GM19468 (cell line): ENCODE data around the gene CKS2.

Source experiments
- ATAC-seq: cut with Tn5 transposase; IDR thresholded peaks from one replicate; pipeline ENCODE4 v1.9.1; 2021; ENCODE audit warnings: mild to moderate bottlenecking, moderate library complexity, moderate number of reproducible peaks; ENCODE audit not compliant: unreplicated experiment; ENCODE audit errors: extremely low read depth

Gene CKS2

GRCh38 chr9:89363311-89363670 lies 52.3 kb downstream of the CKS2 start:
- ATAC-seq, result no peak

DNA sequence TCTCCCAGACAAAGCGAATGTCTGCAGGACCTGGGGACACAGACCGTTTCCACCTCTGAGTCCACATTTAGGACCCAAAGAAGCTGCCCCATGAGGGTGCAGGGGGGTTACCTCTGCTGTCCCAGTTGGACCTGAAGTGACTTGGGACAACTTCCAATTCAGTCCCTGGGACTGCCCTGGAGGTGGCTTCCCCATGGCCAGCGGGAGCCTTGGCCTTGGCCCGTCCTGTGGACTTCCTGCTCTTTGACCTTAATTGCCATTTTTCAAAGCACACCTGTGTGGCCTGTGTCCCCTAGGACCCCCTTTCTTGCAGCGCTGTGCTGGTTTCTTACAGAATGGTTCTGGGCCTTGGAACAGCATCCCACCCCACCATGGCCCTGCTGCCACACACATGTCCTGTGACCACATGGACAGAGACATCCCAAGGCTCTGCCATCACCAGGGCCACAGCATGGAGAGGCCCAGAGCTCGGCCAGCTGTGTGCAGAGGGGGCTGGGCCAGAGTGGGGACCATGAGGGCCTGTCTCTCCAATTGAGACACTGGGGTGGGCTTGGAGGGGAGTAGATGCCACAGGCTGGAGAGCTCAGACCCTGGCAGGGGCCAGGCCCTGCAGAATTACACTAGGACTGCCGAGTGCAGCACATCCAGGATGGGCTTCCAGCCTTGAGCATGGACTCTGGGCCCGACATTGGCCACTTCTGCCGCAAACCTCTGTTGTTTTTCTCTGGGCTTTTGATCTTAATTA lies 53.1 kb downstream of the CKS2 start:
- ATAC-seq, result no peak

DNA sequence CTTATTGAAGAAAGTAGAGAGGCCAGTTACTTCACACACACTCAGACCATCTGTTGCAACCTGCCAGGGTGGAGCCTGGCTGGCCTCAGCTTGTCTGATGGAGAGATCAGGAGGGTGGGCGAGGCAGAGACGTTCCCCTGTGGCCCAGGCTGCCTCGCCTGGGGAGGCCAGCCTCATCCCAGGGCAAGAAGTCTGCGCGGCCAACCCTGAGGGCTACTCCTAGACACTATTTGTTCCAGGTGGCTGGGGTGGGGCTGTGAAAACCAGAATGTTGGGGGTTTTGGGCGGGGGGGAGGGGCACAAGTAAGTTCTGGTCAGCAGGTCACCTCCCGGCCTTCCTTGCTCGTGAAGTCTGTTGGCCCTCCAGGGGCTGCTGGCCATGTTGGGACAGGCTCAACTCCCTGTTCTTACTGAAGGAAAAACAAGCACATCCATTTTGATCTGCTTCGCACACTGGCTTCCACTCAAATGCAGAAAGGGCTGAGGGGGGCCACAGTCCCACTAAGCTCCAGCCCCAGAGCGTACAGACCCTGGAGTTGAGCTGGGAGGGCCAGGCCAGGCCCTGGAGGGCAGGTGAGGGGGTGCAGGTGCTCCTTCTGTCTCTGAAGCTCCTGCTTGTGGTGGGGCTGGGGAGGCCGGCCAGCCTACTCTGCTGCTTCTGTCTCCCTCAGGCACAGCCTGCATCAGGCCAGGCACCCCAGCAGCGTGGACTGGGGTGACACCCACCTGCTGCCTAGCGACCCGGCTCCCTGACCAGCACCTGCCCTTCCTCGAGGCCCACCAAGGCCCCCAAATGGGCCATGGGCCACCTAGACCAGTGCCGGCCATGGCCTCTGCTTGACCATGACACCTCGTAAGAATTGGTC lies 53.9 kb downstream of the CKS2 start:
- no peak for ATAC-seq

- ATAC-seq, result no peak
Observed at GRCh38 chr9:89365532-89365912, 54.5 kb downstream of the CKS2 start.
